ENCODE data around the gene GFRA1.

- no peak for TF ChIP-seq CTCF (conservative IDR thresholded peaks at IDR 0.05 in 1 of 2, IDR thresholded peaks at IDR 0.05 in 1 of 2; ENCODE audit: low read depth in 1 of 2, low read length in 2 of 2)
- no peak for TF ChIP-seq EZH2 (IDR thresholded peaks at IDR 0.05; ENCODE audit: low read length, missing control alignments)
Measured at GRCh38 chr10:116259638-116260037, 13.4 kb downstream of the GFRA1 start.
